MG63 (cell line): ENCODE results near the gene SORCS2. TPM values are rescaled to one million over a fixed set of nuclear protein-coding genes. Genes with fewer than 3 reads are reported as not detected.
A peak's percentile ranks its signal among the peaks of the same experiment; 100 is the strongest.

Experiments used
- DNase-seq: peaks from one replicate; pipeline ENCODE4 v3.0.0-alpha.2; 2020
- H3K27me3 ChIP-seq: fragments of 250-450 bp; sonication (Bioruptor Pico); 2 replicates; pipeline ENCODE4 v1.5.1; 2020; ENCODE audit warnings: mild to moderate bottlenecking, moderate library complexity
- H3K36me3 ChIP-seq: fragments of 250-450 bp; sonication (Bioruptor Pico); 2 replicates; pipeline ENCODE4 v1.5.1; 2020; ENCODE audit warnings: mild to moderate bottlenecking, moderate library complexity
- H3K4me3 ChIP-seq: fragments of 250-450 bp; sonication (Bioruptor Pico); 2 replicates; pipeline ENCODE4 v1.5.1; 2020; ENCODE audit warnings: mild to moderate bottlenecking, moderate library complexity
- H3K9me3 ChIP-seq: fragments of 250-450 bp; sonication (Bioruptor Pico); 2 replicates; pipeline ENCODE4 v1.5.1; 2020; ENCODE audit warnings: mild to moderate bottlenecking, moderate library complexity
- total RNA-seq: library from RNA; depleted of rRNA; stranded (reverse); fragments of >200 nt; shearing (Covaris generic); gene quantifications from 2 replicates; pipeline ENCODE4 v1.2.3, GENCODE V29; 2014; ENCODE audit warnings: low replicate concordance

Gene SORCS2
- total RNA-seq, 1 experiment from 2014 or later: 1.5 TPM

- no peaks in the 10 kb centered on the region for H3K9me3 ChIP-seq
Observed at GRCh38 chr4:7721984-7722551, 529.7 kb downstream of the SORCS2 start.

DNA sequence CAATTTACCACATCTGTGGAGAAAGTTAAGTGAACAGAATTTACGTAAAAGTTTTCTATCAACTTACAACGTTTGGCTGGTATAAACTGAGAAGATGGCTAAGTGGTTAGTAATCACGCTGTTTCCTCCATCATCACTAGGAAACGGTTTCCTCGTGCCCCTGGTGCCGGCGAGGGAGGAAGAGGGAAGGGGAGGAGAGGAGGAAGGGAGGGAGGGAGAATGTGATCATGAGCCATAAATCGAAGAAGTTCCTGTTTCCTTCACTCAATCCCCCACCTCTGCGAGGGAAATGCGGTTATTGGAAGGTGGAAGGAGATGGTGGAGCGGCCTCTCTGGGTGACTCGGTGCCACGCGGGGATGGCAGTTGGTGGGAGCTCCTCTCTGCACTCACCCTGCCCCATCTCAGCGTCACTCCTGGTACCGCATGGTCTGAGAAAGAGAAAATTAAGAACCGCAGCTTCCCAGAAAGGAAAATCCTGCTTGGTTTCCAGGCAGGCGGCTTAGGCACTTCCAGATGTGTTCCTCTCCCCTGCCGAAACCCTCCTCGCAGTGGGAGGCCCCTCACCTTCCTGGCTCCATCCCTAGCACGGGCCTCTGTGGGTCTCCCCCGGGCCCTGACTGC is 530.5 kb downstream of the SORCS2 start:
- H3K27me3 ChIP-seq: no peaks in the 10 kb centered on the region
- H3K4me3 ChIP-seq: no peak overlapping the region
- no peak for DNase-seq

More at GRCh38 chr4:7721984-7722551, 529.7 kb downstream of the SORCS2 start:
- no peaks in the 10 kb centered on the region for H3K36me3 ChIP-seq
- H3K27me3 ChIP-seq: no peaks in the 10 kb centered on the region
- H3K4me3 ChIP-seq: no peak overlapping the region
- DNase-seq: no peak

GRCh38 chr4:7723625-7724024 is 531.3 kb downstream of the SORCS2 start:
- no peaks in the 10 kb centered on the region for H3K36me3 ChIP-seq
- H3K9me3 ChIP-seq: no peaks in the 10 kb centered on the region
- DNase-seq: no peak
- H3K4me3 ChIP-seq: no peak overlapping the region
- no peaks in the 10 kb centered on the region for H3K27me3 ChIP-seq

More for the DNA sequence above, 530.5 kb downstream of the SORCS2 start:
- Histone ChIP-seq H3K36me3 (no peaks in the 10 kb centered on the region), H3K9me3 (no peaks in the 10 kb centered on the region)

DNA sequence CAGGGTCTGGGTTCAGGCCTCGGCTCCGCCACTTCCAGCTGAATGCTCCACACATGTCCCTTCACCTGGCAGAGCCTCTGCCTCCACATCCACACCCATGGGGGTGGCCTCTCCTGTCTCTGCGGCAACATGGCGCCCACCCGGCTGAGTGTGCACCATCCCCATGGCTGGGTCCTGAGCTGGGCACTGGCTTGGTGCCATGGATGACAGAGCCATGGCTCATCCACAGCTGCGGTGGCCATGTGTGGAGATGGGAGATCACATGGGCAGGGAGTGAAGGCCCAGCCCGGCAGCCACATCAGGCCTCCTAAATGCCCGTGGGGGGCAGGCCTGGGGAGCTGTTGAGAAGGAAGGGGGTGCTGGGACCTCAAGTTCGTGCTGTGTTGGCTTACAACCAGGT is 533.6 kb downstream of the SORCS2 start:
- peak; percentile 64 for DNase-seq
- Histone ChIP-seq H3K9me3 (no peaks in the 10 kb centered on the region), H3K27me3 (no peaks in the 10 kb centered on the region), H3K36me3 (no peaks in the 10 kb centered on the region), H3K4me3 (no peak overlapping the region)

DNA sequence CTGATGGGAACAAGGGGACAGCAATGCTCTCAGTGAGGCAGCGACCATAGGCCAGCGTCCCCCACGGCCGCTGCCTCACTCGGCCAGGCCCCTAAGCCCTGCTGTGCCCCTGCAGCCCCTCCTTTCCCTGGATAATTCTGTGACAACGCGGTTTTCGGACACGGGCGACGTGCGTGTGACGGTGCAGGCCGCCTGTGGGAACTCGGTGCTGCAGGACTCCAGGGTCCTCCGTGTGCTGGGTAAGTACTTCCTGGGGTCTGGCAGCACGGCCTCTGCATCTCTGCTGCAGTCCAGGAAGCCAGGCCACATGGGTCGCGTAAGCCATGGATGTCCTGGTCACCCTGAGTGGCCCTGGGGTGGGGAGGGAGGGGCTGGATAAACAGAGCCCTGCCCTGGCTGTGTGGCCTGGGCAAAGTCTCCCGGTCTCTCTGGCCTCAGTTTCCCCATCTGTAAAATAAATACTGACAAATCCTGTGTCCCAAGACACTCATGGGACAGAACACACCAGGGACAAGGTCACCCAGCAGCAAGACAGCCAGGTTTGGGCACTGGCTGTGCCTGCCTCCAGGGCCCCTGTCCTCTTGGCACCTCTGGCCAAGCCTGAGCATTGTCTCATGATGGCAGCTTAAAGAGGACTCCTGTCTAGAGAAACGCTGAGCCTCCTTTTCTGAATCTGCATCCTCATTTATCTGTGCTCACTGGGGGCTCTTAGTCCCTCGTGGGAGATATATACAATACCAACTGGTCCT is 534.5 kb downstream of the SORCS2 start:
- Histone ChIP-seq H3K27me3 (no peaks in the 10 kb centered on the region), H3K4me3 (no peak overlapping the region), H3K9me3 (no peaks in the 10 kb centered on the region), H3K36me3 (no peaks in the 10 kb centered on the region)
- no peak for DNase-seq

DNA sequence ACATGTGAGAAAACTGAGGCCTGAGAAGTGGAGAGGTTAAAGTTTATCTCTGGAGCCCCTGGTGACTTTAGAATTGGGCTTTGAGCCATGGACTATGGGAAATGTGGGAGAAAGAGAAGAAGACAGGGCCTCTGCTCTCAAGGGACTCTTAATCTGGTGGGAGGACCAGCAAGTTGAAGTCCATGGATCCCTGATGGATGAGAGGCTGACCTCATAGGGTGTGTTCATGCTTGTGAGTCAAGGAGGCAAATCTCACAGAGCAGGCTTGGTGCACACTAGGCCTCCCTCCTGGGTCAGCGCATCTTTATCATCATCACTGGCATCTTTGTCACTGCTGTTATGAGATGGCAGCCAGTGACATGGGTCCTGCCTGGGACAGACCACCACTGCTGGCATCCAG is 535.4 kb downstream of the SORCS2 start:
- Histone ChIP-seq H3K4me3 (no peak overlapping the region), H3K36me3 (no peaks in the 10 kb centered on the region), H3K27me3 (no peaks in the 10 kb centered on the region), H3K9me3 (no peaks in the 10 kb centered on the region)
- DNase-seq: no peak

DNA sequence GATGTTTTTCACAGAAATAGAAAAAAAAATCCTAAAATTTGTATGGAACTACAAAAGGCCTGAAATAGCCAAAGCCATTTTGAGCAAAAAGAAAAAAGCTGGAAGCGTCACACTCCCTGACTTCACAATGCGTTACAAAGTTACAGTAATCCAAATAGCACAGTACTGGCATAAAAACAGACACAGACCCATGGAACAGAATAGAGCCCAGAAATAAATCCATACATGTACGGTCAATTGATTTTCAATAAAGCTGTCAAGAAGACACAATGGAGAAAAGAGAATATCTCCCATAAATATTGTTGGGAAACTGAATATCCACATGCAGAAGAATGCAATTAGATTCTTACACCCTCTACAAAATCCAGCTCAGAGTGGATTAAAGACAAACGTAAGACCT is 539.1 kb downstream of the SORCS2 start:
- H3K27me3 ChIP-seq: no peaks in the 10 kb centered on the region
- no peaks in the 10 kb centered on the region for H3K36me3 ChIP-seq
- H3K4me3 ChIP-seq: no peak overlapping the region
- no peak for DNase-seq
- H3K9me3 ChIP-seq: no peaks in the 10 kb centered on the region

DNA sequence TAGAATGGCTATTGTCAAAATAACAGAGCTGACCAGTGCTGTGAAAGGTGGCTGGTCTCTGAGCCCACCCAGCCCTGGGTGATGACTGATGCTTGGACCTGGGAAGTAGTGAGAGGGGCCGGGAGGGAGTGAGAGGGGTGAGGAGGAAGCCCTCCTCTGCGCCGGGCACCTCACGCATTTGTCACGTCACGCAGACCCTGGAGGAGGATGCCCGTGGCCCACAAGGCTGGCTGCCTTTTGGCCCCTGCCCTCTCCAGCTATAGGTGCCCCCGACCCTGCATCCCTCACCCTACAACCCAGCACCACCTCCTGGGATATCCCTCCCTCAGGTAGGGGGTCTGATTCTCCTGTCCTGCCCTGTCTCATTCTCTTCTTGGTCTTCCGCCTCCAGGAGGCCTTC is 539.9 kb downstream of the SORCS2 start:
- no peaks in the 10 kb centered on the region for H3K36me3 ChIP-seq
- no peak for DNase-seq
- no peaks in the 10 kb centered on the region for H3K9me3 ChIP-seq
- H3K4me3 ChIP-seq: no peak overlapping the region
- H3K27me3 ChIP-seq: no peaks in the 10 kb centered on the region

GRCh38 chr4:7733201-7733600 is 540.9 kb downstream of the SORCS2 start:
- DNase-seq: no peak
- Histone ChIP-seq H3K9me3 (no peaks in the 10 kb centered on the region), H3K36me3 (no peaks in the 10 kb centered on the region), H3K4me3 (no peak overlapping the region), H3K27me3 (no peaks in the 10 kb centered on the region)

DNA sequence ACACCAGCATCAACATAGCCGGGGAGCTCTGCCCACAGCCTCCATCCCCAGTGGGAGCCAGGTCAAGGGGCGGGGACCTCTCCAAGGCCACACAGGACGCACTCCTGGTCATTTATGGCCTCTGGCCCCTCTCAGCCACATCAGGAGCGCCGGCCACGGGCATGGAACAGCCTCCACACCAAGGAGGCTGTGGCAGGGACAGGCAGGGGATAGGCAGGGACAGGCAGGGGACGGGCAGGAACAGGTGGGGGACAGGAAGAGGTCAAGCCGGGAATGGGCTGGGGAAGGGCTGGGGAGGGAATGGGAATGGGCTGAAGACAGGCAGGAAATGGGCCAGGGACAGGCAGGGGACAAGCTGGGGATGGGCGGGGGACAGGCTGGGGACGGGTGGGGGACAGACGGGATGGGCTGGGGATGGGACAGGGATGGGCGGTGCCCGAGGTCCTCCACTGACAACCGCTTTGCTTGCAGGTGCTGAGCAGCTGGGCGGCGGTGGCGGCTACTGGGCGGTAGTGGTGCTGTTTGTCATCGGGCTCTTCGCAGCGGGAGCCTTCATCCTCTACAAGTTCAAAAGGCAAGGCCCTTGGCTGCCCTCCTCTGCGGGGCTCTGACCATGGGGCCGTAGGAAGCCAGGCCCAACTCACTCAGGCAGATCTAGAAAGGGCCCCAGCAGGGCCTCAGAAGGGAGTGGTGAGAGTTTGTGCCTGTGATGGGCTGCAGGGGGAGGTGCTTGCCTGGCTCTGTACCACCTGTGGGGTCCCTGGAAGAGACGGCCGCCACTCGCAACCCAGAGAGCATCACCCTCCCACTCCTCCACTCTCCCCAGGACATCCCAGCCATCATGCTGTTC is 541.7 kb downstream of the SORCS2 start:
- DNase-seq: no peak
- no peaks in the 10 kb centered on the region for H3K9me3 ChIP-seq

DNA sequence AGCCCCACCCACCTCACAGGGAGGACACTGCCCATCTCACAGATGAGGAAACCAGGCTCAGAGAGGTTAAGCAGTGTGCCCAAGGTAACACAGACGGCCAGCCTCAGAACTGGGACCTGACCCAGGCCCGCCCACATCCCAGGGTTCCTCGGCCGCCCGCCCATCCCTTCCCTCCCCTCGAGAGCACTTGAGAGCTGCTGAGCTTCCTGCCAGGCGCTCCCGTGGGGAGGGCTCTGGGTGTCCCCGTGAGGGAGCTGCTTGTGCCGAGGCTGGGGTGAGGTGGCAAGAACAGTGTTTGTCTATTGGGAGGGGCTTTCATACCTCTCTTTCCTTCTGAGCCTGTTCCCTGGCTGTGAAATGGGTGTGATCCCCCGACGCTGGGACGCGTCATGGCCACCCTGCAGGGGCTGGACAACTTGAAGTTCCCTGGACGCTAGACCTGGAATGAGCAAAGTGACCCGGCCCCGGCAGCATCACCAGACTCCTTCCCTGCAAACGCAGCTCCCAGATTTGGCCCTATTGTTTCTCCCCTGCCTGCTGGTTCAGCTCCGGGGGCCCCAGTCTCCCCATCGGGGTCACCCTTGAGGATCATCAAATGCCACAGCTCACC is 542.4 kb downstream of the SORCS2 start:
- Histone ChIP-seq H3K36me3 (no peaks in the 10 kb centered on the region), H3K9me3 (no peaks in the 10 kb centered on the region), H3K27me3 (no peaks in the 10 kb centered on the region), H3K4me3 (no peak overlapping the region)
- DNase-seq: no peak

More for the DNA sequence above, 541.7 kb downstream of the SORCS2 start:
- no peaks in the 10 kb centered on the region for H3K36me3 ChIP-seq
- no peak overlapping the region for H3K4me3 ChIP-seq
- no peaks in the 10 kb centered on the region for H3K27me3 ChIP-seq

GRCh38 chr4:7735395-7735794 is 543.1 kb downstream of the SORCS2 start:
- Histone ChIP-seq H3K4me3 (no peak overlapping the region), H3K27me3 (no peaks in the 10 kb centered on the region), H3K9me3 (no peaks in the 10 kb centered on the region), H3K36me3 (no peaks in the 10 kb centered on the region)
- no peak for DNase-seq

- Histone ChIP-seq H3K4me3 (no peak overlapping the region), H3K36me3 (no peaks in the 10 kb centered on the region), H3K9me3 (no peaks in the 10 kb centered on the region), H3K27me3 (no peaks in the 10 kb centered on the region)
- DNase-seq: no peak
Observed at GRCh38 chr4:7735961-7736360, 543.6 kb downstream of the SORCS2 start.

DNA sequence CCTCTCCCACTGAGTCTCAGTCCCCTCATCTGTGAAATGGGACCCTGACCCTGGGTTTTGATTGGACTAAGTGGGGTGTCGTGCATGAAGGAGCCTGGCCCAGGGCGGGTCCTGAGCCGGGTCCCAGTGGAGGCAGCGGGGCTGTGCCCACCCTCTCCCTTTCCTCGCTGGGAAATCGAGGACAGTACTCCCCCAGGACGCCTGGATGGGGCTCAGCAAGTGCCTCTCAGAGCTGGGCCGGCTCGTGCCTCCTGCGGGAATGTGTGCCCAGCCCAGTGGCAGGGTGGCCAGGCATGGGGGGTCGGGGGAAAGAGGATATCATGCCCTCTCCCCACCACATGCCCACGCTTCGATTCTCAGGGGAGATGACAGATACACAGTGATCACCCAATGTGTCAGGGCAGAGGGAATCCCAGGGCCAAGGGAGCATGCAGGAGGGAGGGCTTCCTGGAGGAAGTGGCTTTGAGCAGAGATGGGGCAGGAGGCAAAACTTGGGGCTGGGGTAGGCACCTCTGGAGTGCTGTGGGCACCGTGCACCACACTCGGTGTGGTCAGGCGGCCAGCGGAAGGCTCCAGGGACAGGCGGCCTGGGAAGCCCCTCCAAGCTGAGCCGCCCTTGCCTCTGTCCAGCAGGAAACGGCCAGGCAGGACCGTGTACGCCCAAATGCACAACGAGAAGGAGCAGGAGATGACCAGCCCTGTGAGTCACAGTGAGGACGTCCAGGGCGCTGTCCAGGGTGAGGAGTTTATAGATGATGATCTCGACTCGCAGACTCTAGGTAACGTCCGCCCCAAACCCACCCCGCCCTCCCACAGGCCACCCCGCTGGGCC is 544.3 kb downstream of the SORCS2 start:
- no peak overlapping the region for H3K4me3 ChIP-seq
- no peak for DNase-seq
- no peaks in the 10 kb centered on the region for H3K36me3 ChIP-seq
- no peaks in the 10 kb centered on the region for H3K9me3 ChIP-seq
- no peaks in the 10 kb centered on the region for H3K27me3 ChIP-seq

GRCh38 chr4:7737268-7737645 is 544.9 kb downstream of the SORCS2 start:
- H3K4me3 ChIP-seq: no peak overlapping the region
- no peaks in the 10 kb centered on the region for H3K9me3 ChIP-seq
- H3K27me3 ChIP-seq: no peaks in the 10 kb centered on the region
- no peak for DNase-seq
- no peaks in the 10 kb centered on the region for H3K36me3 ChIP-seq
